DND-41 (cell line): ENCODE measurements around the gene AMH.

Experiments
- ATAC-seq: fragments of 200-7000 bp; cut with Tn5 transposase; 3 replicates; pipeline ENCODE4 v1.9.1; 2021; ENCODE audit warnings: low read depth; ENCODE audit not compliant: insufficient read depth
- DNase-seq: peaks from one replicate; pipeline ENCODE4 v3.0.0-alpha.2; 2020
- H2AFZ ChIP-seq: 2 replicates; pipeline ENCODE4 v1.6.0; 2012; ENCODE audit warnings: low read depth, low read length
- H3K27ac ChIP-seq: 2 replicates; pipeline ENCODE4 v1.5.1; 2012; ENCODE audit warnings: low read length, inconsistent platforms
- H3K27me3 ChIP-seq: fragments of 200-600 bp; sonication (generic); 2 replicates; pipeline ENCODE4 v1.6.0; 2012; ENCODE audit warnings: low read length, mild to moderate bottlenecking, inconsistent platforms; ENCODE audit not compliant: insufficient read depth, poor library complexity
- H3K36me3 ChIP-seq: 2 replicates; pipeline ENCODE4 v1.5.1; 2012; ENCODE audit warnings: low read length, inconsistent platforms; ENCODE audit not compliant: insufficient read depth
- H3K4me1 ChIP-seq: 2 replicates; pipeline ENCODE4 v1.5.1; 2012; ENCODE audit warnings: mild to moderate bottlenecking, low read length; ENCODE audit not compliant: insufficient read depth
- H3K4me2 ChIP-seq: 2 replicates; pipeline ENCODE4 v1.6.0; 2012; ENCODE audit warnings: mild to moderate bottlenecking, moderate library complexity, low read length, inconsistent platforms; ENCODE audit not compliant: insufficient read depth
- H3K4me3 ChIP-seq, 2 experiments: fragments of 200-600 bp in 1 of 2; shearing (Covaris generic) in 1 of 2; 2 replicates each; pipeline ENCODE4 v1.5.1; 2012 to 2016; ENCODE audit warnings: inconsistent platforms in 2 of 2, low read length in 2 of 2, mild to moderate bottlenecking in 2 of 2, low read depth in 1 of 2, moderate library complexity in 1 of 2
- H3K79me2 ChIP-seq: 2 replicates; pipeline ENCODE4 v1.6.0; 2012; ENCODE audit warnings: low read length, inconsistent platforms; ENCODE audit not compliant: insufficient read depth
- H3K9ac ChIP-seq: 2 replicates; pipeline ENCODE4 v1.6.0; 2012; ENCODE audit warnings: low read depth, mild to moderate bottlenecking, inconsistent platforms, low read length, moderate library complexity
- H3K9me3 ChIP-seq: 2 replicates; pipeline ENCODE4 v1.5.1; 2012; ENCODE audit warnings: low read length, moderate library complexity, mild to moderate bottlenecking, inconsistent platforms; ENCODE audit not compliant: insufficient read depth, severe bottlenecking
- H4K20me1 ChIP-seq: 2 replicates; pipeline ENCODE4 v1.6.0; 2012; ENCODE audit warnings: low read length; ENCODE audit not compliant: insufficient read depth
- EZH2 ChIP-seq: IDR thresholded peaks from 3 replicates; pipeline ENCODE4 v1.6.1; 2012; ENCODE audit warnings: borderline replicate concordance, low read depth, mild to moderate bottlenecking, moderate library complexity, low read length, inconsistent platforms; ENCODE audit not compliant: severe bottlenecking
- TF ChIP-seq, protein P1 (sequence below): IDR thresholded peaks from 2 replicates; pipeline ENCODE4 v1.5.1; 2012; ENCODE audit warnings: borderline replicate concordance, low read length, moderate library complexity, mild to moderate bottlenecking; ENCODE audit not compliant: poor library complexity, severe bottlenecking; ENCODE audit errors: extremely low read depth

The AMH gene

DNA sequence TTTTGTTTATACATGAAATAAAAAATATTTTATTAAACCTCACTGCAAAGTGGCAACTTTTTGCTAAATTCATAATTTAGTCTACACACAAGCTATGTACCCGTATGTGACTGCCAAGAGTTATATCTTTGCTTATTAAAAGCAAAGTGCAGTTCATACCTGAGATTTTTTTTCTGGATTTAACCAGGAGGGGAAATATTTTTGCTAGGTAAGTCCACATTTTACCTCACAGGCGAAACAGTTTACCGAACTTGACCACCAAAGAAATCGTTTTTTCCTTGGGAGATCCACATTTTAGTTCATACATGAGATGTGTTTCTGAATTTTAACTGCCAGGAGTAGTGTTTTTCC, 19.3 kb downstream of the AMH start:
- no peak for TF ChIP-seq EZH2
- TF ChIP-seq, protein P1, sequence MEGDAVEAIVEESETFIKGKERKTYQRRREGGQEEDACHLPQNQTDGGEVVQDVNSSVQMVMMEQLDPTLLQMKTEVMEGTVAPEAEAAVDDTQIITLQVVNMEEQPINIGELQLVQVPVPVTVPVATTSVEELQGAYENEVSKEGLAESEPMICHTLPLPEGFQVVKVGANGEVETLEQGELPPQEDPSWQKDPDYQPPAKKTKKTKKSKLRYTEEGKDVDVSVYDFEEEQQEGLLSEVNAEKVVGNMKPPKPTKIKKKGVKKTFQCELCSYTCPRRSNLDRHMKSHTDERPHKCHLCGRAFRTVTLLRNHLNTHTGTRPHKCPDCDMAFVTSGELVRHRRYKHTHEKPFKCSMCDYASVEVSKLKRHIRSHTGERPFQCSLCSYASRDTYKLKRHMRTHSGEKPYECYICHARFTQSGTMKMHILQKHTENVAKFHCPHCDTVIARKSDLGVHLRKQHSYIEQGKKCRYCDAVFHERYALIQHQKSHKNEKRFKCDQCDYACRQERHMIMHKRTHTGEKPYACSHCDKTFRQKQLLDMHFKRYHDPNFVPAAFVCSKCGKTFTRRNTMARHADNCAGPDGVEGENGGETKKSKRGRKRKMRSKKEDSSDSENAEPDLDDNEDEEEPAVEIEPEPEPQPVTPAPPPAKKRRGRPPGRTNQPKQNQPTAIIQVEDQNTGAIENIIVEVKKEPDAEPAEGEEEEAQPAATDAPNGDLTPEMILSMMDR: no peak
- DNase-seq (no peak), ATAC-seq (no peak)
- Histone ChIP-seq H3K4me1 (peaks cover 34% of the 10 kb centered on the region), H3K27me3 (no peaks in the 10 kb centered on the region), H4K20me1 (peaks cover 40% of the 10 kb centered on the region), H3K36me3 (peaks cover 36% of the 10 kb centered on the region), H3K9ac (peak overlapping the region; percentile 100), H3K9me3 (no peaks in the 10 kb centered on the region), H3K4me2 (peak overlapping the region; percentile 72), H3K27ac (peak overlapping the region; percentile 89), H2AFZ (peak overlapping the region; percentile 83), H3K79me2 (peaks cover 52% of the 10 kb centered on the region), H3K4me3 (peak overlapping the region; percentile 82; a peak in 3 of 4 replicates)

DNA sequence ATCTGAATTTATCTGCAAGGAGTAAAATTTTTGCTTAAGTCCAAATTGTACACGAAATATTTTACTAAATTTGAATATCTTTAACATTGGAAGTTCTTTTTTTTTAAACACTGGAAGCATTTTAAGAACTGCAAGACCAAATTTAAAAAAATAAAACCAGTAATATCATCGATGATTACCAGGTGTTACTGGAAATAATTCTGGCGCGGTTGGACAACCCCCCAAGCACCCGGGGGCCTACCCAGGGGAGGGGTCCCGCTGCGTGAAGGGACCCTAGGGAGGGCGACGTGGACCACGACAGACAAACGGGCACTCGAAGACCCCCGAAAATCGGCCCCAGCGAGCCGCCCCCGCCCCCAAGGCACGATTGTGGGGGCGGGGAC, 19.7 kb downstream of the AMH start:
- Histone ChIP-seq H3K4me1 (peaks cover 38% of the 10 kb centered on the region), H3K4me2 (peak overlapping the region; percentile 72), H2AFZ (peak overlapping the region; percentile 83), H3K9ac (peak overlapping the region; percentile 100), H3K27me3 (no peaks in the 10 kb centered on the region), H3K36me3 (peaks cover 37% of the 10 kb centered on the region), H3K4me3 (peak overlapping the region; percentile 82), H4K20me1 (peaks cover 42% of the 10 kb centered on the region), H3K27ac (peak overlapping the region; percentile 89), H3K79me2 (peaks cover 55% of the 10 kb centered on the region), H3K9me3 (no peaks in the 10 kb centered on the region)
- DNase-seq (no peak), ATAC-seq (no peak)
- no peak for TF ChIP-seq EZH2
- TF ChIP-seq, protein P1: no peak

DNA sequence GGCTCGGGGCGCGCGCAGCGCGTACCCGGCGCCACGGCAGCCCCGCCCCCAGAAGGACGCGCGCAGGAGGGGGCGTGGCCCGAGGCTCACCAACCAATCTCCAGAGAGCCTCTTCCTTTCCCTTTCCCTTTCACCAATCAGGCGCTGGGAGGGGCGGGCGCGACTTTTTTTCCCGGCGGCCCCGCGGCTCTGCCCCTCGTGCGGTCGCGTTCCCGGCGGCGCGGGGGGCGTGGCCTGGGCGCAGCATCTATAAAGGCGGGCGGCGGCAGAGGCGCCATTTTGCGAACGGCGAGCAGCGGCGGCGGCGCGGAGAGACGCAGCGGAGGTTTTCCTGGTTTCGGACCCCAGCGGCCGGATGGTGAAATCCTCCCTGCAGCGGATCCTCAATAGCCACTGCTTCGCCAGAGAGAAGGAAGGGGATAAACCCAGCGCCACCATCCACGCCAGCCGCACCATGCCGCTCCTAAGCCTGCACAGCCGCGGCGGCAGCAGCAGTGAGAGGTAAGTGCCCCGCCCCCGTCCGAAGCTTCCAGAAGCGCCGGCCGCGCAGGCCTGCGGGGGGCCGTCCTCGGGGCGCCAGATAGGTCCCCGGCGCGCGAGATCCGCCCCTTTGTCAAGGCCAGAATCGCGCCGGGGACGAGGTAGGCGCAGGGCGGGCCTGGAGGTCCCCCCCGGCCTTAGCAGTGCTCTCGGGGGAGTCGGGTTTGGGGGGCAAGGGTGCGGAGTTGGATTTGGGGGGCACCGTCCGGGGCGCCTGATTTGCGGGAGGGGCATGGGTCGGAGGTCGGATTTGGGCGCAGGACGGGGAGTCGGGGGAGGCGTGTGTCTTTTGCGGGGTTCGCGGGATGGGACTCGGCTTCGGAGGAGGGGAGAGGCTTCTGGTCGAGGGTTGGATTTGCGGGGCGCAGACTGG, 20.4 kb downstream of the AMH start:
- Histone ChIP-seq H3K4me1 (peaks cover 44% of the 10 kb centered on the region), H3K4me3 (peak overlapping the region; percentile 100), H3K9me3 (no peaks in the 10 kb centered on the region), H3K79me2 (peaks cover 62% of the 10 kb centered on the region), H3K9ac (peak overlapping the region; percentile 100), H3K27ac (peak overlapping the region; percentile 99), H2AFZ (peak overlapping the region; percentile 83; the same call in 1 of the 2 replicates), H3K4me2 (peak overlapping the region; percentile 84), H3K27me3 (no peaks in the 10 kb centered on the region), H3K36me3 (peaks cover 44% of the 10 kb centered on the region), H4K20me1 (peaks cover 49% of the 10 kb centered on the region)
- DNase-seq (peak; percentile 99), ATAC-seq (peak; percentile 70)
- TF ChIP-seq EZH2: no peak
- TF ChIP-seq, protein P1: no peak
